GM13977 (cell line): Measurements from ENCODE around the gene KRCC1.

ENCODE experiments used
- DNase-seq: peaks from one replicate; pipeline ENCODE4 v3.0.0; 2012; ENCODE audit warnings: low spot score
- in situ Hi-C: fragments of 300-500 bp; cut with MboI; formaldehyde crosslinking; loops from one replicate; pipeline ENCODE4 v1.12.0; 2022; ENCODE audit warnings: low sequenced_read_pairs, low pct_unique_long_range_greater_than_20kb, mixed read lengths, inconsistent platforms; ENCODE audit not compliant: unreplicated experiment
- TF ChIP-seq, protein P1 (sequence below): IDR thresholded peaks from 2 replicates; pipeline ENCODE4 v1.5.1; 2012; ENCODE audit warnings: mild to moderate bottlenecking, control low read depth; ENCODE audit not compliant: insufficient read depth; ENCODE audit errors: extremely low read depth, missing control alignments

Gene KRCC1

DNA sequence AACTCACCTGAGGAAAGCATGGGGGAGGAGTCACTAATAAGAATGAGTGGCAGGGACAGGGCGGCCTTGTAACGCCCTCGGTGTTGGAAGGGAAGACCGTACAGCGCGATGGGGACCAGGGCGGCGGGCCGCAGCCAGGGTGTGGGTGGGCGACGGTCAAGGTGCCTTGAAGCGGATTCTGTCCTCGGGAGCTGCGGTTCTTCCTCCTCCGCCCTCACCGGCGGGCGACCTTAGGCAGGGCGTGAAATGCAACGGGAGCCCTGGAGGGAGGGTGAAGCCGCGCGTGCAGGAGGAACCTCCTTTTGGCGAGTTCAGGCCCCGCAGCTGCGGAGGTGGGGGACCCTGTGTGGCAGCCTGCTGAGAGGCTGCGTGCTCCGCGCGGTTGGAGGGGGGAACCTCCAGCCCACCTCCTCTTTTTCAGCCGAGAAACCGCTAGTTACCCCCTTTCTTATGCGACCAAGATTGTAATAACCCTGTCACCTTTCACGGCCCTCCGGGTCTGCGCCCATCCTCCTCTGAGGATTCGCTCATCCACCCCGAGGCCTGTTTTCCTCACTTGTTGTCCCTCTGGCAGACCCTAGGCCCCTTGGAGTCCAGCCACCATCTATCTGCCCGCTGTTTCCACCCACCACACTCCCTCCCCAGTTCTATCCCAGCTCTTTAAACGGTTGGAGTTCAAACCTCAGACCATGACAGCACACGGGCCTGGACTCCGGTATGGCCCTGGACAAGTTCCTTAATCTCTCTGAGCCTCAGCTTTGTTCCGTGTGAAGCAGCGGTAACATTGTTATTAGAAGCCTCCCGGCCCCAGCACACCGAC lies 38.4 kb downstream of the KRCC1 start:
- in situ Hi-C loops = no loop called here
- TF ChIP-seq, protein P1, sequence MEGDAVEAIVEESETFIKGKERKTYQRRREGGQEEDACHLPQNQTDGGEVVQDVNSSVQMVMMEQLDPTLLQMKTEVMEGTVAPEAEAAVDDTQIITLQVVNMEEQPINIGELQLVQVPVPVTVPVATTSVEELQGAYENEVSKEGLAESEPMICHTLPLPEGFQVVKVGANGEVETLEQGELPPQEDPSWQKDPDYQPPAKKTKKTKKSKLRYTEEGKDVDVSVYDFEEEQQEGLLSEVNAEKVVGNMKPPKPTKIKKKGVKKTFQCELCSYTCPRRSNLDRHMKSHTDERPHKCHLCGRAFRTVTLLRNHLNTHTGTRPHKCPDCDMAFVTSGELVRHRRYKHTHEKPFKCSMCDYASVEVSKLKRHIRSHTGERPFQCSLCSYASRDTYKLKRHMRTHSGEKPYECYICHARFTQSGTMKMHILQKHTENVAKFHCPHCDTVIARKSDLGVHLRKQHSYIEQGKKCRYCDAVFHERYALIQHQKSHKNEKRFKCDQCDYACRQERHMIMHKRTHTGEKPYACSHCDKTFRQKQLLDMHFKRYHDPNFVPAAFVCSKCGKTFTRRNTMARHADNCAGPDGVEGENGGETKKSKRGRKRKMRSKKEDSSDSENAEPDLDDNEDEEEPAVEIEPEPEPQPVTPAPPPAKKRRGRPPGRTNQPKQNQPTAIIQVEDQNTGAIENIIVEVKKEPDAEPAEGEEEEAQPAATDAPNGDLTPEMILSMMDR = no peak
- DNase-seq = peak; percentile 65

DNA sequence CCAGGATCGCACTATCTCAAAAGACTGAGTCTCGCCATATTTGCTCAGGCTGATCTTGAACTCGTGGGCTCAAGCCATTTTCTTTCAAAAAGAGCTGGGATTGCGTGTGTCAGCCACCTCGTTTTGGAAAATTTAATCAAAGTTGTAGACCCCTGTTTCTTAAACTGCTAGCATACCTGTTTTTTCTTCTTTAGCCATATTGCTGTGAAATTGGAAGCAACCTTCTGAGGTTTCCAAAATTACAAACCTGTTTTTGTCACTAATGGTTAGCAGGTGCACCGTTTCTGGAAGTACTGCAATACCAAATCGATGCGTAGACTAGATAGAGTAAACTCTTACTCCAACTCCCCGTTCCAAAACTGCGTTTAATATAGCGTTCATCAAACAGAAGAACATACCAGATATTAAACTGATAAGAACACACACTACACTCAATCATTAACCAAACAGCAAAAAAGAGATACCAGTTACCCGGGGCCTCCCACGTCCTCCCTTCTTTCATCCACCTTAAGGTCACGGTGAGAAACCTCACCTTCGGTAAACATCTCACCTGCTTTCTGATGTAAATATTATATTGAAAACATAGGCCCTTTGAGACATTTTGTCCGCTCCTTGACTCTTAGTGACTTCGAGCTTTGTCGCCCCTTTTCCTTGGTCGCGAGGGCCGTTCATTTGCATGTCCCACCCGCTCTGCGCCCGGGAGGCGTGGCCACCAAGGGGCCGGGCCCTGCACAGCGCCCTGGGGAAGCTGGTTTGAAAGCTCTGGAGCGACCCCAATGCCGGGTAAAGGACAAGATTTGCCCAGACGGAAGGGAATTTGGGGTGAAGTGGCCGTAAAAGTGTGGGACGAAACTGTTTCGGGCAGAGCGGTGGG lies 39.3 kb downstream of the KRCC1 start, which contains the start of gene RNU2-63P:
Gene RNU2-63P (minus strand): TSS at position 462 of the 874 bp plus-strand sequence.
- in situ Hi-C loops = no loop called here
- DNase-seq = peak; percentile 79
- TF ChIP-seq, protein P1 = no peak

DNA sequence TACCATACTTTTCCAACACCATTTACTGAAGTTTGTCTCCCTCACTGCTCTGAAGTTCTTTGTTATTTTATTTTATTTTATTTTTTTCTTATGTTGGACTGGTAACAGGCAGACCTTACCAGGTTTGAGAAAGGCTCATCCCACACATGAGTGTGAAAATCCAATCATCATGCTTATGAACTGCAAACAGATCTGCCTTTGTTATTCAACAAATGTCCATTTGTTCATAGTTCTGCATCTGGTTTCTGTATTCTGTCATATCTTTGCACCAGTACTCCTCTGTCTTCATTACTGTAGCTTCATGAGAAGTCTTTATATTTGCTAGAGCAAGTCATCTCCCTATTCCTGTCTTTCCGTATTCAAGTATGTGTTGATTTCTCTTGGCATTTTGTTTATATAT lies 44.6 kb downstream of the KRCC1 start:
- no peak for DNase-seq
- TF ChIP-seq, protein P1 = no peak
- in situ Hi-C loops = no loop called here

DNA sequence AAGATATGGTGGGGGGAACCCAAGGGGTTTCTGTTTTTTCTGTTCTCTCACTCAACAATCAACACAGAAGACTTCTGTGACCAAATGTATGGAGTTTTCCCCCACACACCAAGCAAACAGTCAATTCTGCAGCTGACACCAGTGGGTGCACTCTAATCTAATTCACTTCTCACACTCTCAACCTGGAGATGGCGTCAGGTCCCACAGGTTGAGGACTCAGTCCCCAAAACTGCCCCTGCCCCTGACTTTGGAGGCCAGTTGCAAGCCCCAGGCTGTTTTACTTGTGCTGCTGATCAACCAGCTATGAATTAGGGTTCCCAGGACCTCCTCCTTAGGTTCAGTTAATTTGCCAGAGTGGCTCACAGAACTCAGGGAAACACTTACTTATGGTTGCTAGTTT lies 45.4 kb downstream of the KRCC1 start:
- no peak for DNase-seq
- TF ChIP-seq, protein P1 = no peak
- in situ Hi-C loops = no loop called here

DNA sequence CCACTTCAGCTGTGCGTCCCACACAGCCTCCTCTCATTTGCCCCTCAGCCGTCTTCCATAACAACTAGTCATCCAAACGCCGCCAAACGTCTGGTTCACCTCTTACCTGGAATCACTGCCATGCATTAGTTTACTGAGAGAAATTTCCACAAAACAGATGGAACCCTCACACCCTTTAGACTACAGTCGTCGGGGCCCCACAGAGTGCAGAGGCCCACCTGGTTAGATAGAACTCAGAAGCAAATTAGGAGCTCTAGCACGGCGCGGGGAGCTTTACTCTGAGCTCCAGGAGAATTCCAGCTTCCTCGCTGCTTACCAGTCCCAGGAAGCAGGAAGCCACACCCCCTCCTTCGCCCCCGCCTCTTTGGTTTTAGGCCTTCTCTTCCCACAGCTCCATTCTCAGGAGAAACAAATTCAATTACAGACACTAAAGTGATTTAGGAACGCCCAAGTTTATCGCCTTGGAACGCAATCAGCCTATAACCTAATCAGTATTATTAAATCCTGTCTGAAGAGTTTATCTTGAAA lies 48.6 kb downstream of the KRCC1 start:
- TF ChIP-seq, protein P1 = no peak
- no peak for DNase-seq
- in situ Hi-C loops = no loop called here

DNA sequence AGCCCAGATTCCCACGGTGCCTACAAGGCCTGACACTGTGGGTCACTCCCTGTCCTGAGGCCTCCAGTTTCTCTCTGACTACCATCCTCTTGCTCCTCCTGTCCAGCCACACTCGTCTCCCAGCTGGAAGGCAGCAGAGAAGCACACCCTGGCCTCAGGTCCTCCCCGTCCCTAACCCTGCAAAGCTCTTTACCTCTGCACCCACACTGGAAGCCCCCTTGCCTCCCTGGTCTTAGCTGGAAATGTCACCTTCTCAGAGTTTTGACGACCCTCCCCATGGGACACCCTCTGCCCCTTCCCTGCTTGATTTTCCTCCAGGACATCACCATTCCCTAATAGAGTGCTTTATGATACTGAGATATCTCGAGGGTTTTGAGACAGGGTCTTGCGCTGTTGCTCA lies 49.8 kb downstream of the KRCC1 start:
- in situ Hi-C loops = no loop called here
- TF ChIP-seq, protein P1 = no peak
- DNase-seq = no peak
